ENCODE data around the gene MDM4.

MDM4 gene

GRCh38 chr1:204584699-204585372, 68.6 kb downstream of the MDM4 start:
- TF ChIP-seq CTCF (IDR thresholded peaks at IDR 0.05; ENCODE audit: extremely low read depth, missing control alignments) = no peak
- no peak for DNase-seq (ENCODE audit: low spot score)

- TF ChIP-seq CTCF (IDR thresholded peaks at IDR 0.05; ENCODE audit: extremely low read depth, missing control alignments) = no peak
- no peak for DNase-seq (ENCODE audit: low spot score)
Observed at GRCh38 chr1:204587621-204588020, 71.4 kb downstream of the MDM4 start.

GRCh38 chr1:204588826-204589225, 72.6 kb downstream of the MDM4 start:
- no peak for DNase-seq (ENCODE audit: low spot score)
- no peak for TF ChIP-seq CTCF (IDR thresholded peaks at IDR 0.05; ENCODE audit: extremely low read depth, missing control alignments)

GRCh38 chr1:204589409-204590038, 73.3 kb downstream of the MDM4 start:
- no peak for TF ChIP-seq CTCF (IDR thresholded peaks at IDR 0.05; ENCODE audit: extremely low read depth, missing control alignments)
- no peak for DNase-seq (ENCODE audit: low spot score)

GRCh38 chr1:204591473-204592090, 75.4 kb downstream of the MDM4 start:
- no peak for DNase-seq (ENCODE audit: low spot score)
- no peak for TF ChIP-seq CTCF (IDR thresholded peaks at IDR 0.05; ENCODE audit: extremely low read depth, missing control alignments)

- no peak for DNase-seq (ENCODE audit: low spot score)
- TF ChIP-seq CTCF (IDR thresholded peaks at IDR 0.05; ENCODE audit: extremely low read depth, missing control alignments) = no peak
Observed at GRCh38 chr1:204592246-204592948, 76.2 kb downstream of the MDM4 start.

All from GM20000 (cell line).